Omental fat pad (tissue), 4 donors: ENCODE results near the gene DYNLT4. TPM values are rescaled to one million over a fixed set of nuclear protein-coding genes. Genes with fewer than 3 reads are reported as not detected.
"Not testable (repeated sequence)": the region's sequence is repeated elsewhere in the genome, so short reads cannot be mapped to it uniquely, and the experiment has no call there.

Experiments
- ATAC-seq: fragments of 150-250 bp; one replicate; pipeline ENCODE4 v1.9.1; 2016; ENCODE audit warnings: mild to moderate bottlenecking, moderate library complexity; ENCODE audit not compliant: low FRiP score
- DNase-seq: peaks from one replicate; pipeline ENCODE4 v3.0.0-alpha.2; 2019; ENCODE audit warnings: low spot score
- total RNA-seq, 4 donors: library from RNA; depleted of rRNA; stranded (reverse); fragments of >200 nt; gene quantifications; one replicate each; pipeline ENCODE4 v1.1.0, GENCODE V29; 2016
- TF ChIP-seq, protein P1 (sequence below), 3 donors: fragments of 450-650 bp; IDR thresholded peaks; one replicate each; pipeline ENCODE4 v1.5.1; 2016 to 2017; ENCODE audit warnings: antibody characterized with exemption in 3 of 3, mild to moderate bottlenecking in 3 of 3, moderate library complexity in 2 of 3

DYNLT4 gene
- total RNA-seq, 4 donors from 2014 or later: 0.65 to 6.3 TPM; not detected in 2

DNA sequence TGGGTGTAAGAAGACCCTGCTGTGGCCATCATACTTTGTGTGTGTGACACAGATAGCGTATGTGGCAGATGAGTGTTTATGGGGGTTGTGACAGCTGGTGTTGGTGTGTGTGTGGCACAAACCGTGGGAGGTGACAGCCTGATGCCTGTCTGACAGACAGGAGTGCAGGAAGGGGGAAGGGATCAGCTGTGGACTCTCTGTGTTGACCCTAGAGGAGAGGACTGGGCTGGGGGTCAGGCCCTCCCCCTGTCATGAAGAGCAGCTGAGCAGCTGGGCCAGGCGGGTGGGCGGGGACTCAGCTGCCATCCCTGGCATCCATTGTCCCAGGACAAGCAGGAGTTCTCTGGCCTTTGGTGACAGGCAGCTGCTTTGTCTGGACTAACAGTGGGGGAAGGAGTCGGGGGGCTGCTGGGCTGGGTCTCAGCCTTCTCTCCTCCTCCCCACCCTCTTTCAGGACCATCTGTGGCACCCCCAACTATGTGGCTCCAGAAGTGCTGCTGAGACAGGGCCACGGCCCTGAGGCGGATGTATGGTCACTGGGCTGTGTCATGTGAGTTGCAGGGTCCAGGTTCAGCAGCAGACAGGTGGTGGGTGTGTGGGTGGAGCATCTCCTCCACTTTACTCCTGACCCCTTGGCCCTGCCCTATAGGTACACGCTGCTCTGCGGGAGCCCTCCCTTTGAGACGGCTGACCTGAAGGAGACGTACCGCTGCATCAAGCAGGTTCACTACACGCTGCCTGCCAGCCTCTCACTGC, 4.7 kb downstream of the DYNLT4 start:
- ATAC-seq: no peak
- DNase-seq: no peak
- TF ChIP-seq, protein P1, sequence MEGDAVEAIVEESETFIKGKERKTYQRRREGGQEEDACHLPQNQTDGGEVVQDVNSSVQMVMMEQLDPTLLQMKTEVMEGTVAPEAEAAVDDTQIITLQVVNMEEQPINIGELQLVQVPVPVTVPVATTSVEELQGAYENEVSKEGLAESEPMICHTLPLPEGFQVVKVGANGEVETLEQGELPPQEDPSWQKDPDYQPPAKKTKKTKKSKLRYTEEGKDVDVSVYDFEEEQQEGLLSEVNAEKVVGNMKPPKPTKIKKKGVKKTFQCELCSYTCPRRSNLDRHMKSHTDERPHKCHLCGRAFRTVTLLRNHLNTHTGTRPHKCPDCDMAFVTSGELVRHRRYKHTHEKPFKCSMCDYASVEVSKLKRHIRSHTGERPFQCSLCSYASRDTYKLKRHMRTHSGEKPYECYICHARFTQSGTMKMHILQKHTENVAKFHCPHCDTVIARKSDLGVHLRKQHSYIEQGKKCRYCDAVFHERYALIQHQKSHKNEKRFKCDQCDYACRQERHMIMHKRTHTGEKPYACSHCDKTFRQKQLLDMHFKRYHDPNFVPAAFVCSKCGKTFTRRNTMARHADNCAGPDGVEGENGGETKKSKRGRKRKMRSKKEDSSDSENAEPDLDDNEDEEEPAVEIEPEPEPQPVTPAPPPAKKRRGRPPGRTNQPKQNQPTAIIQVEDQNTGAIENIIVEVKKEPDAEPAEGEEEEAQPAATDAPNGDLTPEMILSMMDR (IDR thresholded peaks at IDR 0.05): no peak

DNA sequence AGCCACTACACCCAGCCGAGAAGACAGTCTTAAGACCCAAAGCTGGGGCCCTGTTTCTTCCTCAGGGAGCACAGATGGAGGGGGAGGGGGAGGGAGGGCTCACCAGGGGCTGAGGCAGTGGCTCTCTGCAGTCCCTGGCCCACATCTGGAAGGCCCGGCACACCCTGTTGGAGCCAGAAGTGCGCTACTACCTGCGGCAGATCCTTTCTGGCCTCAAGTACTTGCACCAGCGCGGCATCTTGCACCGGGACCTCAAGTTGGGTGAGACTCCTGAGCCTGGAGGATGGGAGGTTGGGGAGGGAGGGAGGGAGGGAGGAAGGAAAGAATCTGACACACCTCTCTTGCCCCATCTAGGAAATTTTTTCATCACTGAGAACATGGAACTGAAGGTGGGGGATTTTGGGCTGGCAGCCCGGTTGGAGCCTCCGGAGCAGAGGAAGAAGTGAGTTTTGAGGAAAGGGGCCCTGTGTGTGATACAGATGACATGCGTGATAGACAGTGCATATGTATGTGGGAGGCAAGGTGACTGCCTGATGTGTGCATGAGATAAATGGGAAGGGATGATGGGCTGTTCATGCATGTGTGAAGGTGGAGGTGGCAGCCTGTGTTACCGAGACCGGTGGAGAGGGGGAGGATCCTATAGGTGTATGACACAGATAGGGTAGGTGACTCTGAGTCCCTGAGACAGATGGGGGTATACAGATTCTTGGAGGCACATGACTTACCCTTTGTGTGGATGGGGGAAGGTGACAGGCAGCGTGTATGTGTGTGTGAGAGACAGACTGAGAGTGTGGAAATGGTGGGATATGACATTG, 5.5 kb downstream of the DYNLT4 start:
- TF ChIP-seq, protein P1 (IDR thresholded peaks at IDR 0.05): no peak
- DNase-seq (no peak), ATAC-seq (no peak)

DNA sequence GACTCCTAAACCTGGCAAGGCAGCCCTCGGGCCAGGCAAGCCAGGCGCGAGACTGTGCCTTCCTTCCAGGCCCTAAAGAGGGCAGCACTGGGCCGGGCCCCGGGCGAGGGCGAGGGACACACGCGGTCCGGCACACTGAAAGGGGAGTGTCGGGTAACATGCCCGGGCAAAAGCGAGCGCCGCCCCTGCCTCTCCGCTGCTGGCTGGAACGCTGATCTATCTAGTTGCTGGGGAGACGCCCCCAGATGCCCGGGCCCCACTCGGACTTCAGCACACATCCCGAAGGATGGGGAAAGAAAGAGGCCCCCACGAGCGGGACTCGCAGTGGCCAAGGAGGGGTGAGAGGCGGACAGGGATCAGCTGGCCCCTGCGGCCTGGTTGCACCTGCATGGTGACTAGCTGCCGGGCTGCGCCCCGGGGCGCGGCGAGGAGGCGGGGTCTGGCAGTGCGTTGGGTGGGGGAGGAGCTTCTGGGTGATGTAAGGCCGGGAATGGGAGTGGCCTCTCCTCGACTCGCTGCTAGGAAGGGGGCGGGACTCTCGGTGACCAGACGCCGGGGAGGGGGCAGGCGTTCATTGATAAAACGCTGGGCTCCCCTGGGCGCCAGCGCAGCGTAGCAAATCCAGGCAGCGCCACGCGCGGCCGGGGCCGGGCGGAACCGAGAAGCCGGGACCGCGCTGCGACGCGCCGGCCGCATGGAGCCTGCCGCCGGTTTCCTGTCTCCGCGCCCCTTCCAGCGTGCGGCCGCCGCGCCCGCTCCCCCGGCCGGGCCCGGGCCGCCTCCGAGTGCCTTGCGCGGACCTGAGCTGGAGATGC, 7.2 kb downstream of the DYNLT4 start, which contains the start of gene PLK3:
TSS of gene PLK3 (plus strand) at position 608 of the 815 bp plus-strand sequence. CDS start at position 695, 87 bp downstream.
- DNase-seq (peak; percentile 83), ATAC-seq (peak; percentile 92)
- TF ChIP-seq, protein P1 (IDR thresholded peaks at IDR 0.05): peak in 1 of 3 donors; percentile 22

DNA sequence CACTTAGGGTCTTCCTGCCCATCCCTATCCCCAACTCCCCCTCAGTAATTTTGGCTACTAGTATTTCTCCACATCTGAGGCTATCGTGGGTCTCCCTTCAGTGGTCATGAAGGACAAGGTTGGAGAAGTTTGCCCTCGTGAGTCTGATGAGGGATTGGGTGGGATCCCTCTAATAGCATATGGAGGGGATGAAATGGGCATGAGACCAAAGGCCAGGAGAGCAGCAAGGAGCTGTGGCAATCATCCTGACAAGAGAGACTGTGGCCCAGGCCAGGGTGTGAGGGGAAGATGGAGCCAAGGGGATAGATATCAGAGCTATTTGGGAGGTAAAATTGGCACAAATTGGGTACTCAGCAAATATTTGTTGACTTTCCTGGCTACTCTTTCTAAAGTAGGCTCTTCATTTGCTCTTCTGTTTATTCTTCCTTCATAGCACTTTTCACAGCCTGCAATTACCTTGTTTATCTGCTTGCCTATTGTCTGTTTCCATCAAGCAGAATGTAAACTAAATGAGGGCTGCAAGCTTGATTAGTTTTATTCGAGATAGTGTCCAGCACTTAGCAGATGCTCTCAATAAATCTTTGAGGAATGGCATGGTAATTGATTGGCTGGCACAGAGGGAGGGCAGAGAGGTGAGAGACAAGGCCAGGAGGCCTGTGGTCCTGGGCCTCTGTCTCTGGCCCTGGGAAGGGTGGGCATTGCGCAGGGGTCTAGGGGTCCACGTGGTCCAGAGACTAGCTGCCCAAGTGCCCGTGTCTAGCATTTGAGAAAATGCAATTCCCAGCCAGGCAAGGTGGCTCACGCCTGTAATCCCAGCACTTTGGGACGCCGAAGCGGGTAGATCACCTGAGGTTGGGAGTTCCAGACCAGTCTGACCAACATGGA, 8.4 kb downstream of the DYNLT4 start:
- no peak for ATAC-seq
- TF ChIP-seq, protein P1 (IDR thresholded peaks at IDR 0.05): no peak
- no peak for DNase-seq

DNA sequence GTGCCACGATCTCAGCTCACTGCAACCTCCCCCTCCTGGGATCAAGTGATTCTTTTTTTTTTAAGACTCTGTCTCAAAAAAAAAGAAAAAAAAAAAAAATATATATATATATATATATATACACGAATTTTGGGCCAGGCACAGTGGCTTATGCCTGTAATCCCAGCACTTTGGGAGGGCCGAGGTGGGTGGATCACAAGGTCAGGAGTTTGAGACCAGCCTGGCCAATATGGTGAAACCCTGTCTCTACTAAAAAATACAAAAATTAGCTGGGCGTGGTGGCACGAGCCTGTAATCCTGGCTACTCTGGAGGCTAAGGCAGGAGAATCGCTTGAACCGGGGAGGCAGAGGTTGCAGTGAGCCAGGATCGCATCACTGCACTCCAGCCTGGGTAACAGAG, 9.3 kb downstream of the DYNLT4 start:
- ATAC-seq, DNase-seq: not testable (repeated sequence)

DNA sequence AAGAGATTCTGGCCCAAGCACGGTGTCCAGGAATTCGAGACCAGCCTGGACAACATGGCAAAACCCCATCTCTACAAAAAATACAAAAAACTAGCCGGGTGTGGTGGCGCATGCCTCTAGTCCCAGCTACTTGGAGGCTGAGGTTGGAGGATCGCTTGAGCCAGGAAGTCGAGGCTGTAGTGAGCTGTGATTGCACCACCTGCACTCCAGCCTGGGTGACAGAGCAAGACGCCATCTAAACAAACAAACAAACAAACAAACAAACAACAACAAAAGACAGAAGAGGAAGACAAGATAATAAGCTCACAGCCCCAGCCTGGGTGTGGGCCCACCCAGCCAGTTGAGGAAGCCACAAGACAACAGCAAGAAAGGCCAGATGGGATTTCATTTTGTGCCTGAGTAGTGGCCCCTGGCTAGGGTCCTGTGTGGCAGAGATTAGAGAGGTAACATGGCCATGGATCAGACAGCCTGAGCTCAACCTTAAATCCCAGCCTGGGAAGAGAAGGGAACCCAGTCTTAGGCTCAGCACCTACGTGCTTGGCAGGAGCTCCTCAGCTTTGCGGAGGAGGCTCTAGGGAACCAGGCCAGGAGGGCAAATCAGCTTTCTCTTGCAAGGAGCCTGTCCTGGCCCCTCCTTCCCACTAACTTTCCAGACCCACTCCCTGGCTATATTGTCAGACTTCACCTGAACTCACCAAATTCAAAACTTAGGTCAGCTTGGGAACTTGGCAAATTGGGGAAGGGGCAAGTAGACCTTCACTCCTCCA, 14.2 kb downstream of the DYNLT4 start:
- DNase-seq (no peak), ATAC-seq (no peak)
- TF ChIP-seq, protein P1 (IDR thresholded peaks at IDR 0.05): no peak
